COLO668 (cell line): Measurements from ENCODE around the gene PKP3.
"Not testable (repeated sequence)": the region's sequence is repeated elsewhere in the genome, so short reads cannot be mapped to it uniquely, and the experiment has no call there.

ENCODE experiments used
- DNase-seq: peaks from one replicate; lab custom pipeline; 2025; ENCODE audit not compliant: unreplicated experiment; lab: John Stamatoyannopoulos, UW

The PKP3 gene

DNA sequence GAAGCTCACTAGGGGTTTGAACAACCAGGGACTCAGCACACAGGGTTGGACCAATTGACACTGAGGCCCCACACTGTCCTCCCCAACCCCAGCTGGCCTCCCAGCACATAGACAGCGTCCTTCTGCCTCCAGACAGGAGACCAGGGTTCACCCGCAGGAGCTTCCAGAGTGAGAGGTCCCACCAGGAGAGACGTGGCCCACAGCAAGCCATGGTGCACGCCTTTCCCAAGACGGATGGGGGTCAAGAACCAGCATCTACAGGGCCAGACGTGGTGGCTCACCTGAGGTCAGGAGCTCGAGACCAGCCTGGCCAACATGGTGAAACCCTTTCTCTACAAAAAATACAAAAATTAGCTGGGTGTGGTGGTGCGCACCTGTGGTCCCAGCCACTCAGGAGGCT is 32.8 kb downstream of the PKP3 start:
- DNase-seq, result no peak

DNA sequence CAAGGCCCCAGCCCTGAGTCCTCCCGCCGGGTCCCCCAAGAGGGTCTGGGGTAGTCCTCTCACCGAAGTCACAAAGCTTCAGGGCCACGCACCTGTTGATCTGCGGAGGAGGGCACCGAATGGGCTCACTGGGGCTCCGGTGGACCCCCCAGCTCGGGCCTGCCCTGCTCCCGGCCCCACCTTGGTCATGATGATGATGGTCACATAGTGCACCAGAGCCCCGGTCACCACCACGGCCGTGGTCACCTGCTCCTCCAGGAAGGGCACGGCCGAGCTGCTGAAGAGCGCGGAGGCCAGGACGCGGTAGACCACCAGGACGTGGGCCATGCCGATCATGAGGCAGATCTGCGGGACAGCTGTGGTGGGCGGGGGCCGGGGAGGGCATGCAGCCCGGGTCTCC is 34.3 kb downstream of the PKP3 start:
- DNase-seq, result no peak

DNA sequence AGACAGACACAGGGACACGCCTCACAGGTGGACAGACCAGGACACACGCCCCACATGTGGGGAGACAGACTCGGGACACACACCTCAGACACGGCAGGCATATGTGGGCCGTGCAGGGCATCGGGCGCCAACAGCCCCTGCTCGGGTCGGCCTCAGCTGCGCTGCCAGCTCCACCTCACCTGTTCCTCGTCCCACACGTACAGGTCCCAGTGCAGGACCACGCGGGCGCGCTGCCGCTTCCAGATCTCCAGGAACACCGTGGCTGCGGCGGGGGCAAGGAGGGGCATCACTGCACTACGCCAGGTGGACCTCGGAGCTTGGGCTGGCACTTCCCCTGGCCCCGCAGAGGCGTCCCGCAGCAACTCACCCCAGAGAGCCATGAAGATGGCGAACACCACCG is 35.4 kb downstream of the PKP3 start:
- no peak for DNase-seq

DNA sequence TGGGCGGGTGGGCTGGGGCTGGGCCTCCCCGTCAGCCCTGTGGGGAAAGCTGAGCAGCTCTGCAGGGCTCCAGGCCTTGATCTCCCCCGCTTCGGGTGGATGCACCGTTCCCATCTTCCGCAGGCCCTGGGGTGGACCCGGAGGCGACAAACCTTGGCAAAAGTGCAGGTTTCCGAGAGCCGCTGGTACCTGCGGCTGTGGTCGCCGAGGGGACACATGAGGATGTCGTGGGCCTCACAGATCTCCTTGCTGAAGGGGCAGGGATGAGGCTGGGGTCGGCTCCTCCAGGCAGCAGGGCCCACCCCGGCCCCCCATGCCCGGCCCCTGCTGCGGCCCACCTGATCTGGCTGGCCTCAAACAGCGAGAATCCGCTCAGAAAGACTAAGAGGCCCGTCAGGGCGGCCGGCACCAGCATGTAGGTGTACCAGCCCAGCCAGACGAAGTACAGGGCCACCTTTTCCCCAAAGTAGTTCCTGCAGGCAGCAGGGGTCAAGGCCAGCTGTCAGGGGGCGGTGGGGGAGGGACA is 36.0 kb downstream of the PKP3 start:
- DNase-seq, result no peak

DNA sequence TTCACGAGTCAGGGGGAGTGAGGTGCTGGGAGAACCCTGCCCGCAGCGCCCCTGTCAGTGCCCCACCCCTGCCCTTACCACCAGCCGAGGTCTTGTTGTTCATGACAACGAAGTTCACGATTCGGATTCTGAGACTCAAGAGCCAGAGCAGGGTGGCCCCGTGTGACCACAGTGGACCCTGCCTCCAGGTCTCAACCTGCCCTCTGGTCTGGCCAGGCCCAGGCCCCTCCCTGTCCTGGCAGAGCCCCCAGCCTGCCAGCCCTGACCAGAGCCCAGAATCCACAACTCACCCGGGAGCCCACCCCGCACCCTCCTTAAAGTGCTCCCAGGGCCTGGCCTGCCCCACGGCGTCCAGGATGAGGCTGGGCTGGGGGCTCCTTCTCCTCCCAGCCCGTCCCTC is 37.9 kb downstream of the PKP3 start:
- DNase-seq, result no peak

DNA sequence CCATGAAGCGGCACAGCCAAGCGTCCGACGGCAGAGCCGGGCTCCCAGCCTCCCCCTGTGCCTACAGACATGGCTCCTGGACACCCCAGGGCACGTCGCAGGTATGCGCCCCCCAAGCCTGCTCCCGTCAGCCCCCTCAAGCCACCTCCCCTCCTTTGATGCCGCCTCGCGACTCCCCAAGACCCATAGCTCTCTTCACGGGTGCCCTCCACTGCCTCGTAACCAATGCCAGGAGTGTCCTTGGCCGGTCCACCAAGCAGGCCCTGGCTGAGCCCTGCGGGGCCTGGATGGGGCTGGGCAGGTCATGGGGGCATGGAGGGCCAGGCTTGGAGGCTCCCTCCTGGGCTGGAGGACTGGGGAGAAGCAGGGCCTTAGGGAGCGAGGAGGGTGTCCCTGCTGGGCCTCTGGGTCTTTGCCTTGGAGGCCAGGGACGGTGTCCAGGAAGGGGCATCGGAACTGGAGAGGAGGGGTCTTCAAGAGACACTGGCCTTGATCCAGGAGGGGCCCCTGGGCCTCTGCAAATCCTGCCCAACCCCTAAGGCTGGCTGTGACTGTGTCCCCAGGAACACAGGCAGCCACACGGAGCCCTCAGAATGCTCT is 38.6 kb downstream of the PKP3 start:
- DNase-seq, result no peak

DNA sequence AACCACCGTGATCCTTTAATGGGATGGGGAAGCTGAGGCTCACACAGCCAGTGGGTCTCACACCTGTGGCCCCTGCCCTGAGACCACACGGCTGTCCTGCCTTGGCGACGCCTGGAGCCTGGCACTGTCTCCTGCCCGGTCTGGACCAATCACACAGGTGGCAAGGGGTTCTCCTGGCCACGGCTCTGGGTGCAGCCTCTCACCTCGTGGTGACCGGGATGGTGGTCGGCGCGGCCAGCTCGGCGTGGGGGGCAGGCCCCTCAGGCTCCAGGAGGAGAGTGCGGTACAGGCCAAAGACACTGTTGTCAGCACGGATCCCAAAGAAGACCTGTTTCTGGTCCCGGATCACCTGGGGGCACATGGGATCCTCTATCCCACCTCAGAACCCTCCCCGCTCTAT is 39.1 kb downstream of the PKP3 start:
- no peak for DNase-seq

DNA sequence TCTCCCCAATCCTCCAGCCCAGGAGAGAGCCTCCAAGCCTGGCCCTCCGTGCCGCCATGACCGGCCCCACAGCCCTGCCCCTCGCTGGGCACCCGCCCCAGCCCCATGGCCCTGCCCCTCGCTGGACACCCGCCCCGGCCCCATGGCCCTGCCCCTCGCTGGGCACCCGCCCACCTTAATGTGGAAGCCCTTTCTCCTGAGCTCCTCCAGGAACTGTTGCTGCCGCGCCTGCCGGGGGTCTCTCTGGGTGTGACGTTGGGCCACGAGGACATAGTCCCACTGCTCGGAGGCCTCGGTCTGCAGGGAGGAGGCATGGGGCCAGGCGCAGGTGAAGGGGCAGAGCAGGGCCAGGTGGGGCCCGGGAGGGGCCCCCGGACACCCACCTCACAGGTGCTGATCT is 39.6 kb downstream of the PKP3 start:
- DNase-seq, result no peak

DNA sequence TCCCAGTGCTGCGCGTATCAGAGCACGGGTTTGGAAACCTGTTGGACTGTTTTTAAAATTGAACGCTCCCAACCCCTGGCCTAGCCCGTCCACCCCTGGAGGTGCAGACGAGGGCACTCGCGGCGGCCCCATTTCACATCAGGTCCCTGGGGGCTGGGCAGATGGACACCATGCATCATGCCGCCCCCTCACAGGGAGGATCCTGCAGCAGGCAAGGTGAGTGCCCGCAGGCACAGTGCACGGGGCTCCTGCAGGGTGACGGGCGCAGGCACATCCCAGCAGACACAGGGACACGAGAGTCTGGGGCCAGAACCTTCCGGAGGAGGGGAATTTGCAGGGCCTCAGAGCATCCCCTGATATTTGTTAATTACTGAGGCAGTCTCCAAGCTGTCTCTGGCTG is 40.5 kb downstream of the PKP3 start:
- no peak for DNase-seq

DNA sequence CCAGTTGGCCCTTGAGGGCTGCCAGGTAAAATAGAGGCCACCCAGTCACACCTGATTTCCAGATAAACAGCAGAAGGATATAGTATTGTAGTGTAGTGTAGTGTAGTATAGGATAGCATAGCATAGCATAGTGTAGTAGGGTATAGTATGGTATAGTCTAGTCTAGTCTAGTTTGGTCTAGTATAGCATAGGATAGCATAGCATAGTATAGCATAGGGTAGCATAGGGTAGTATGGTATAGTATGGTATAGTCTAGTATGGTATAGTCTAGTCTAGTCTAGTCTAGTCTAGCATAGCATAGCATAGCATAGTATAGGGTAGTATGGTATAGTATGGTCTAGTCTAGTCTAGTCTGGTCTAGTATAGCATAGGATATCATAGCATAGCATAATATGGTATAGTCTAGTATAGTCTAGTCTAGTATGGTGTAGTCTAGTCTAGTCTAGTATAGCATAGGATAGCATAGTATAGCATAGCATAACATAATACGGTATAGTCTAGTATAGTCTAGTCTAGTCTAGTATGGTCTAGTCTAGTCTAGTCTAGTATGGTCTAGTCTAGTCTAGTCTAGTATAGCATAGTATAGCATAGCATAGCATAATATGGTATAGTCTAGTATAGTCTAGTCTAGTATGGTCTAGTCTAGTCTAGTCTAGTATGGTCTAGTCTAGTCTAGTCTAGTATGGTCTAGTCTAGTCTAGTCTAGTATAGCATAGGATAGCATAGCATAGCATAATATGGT is 41.2 kb downstream of the PKP3 start:
- not testable (repeated sequence) for DNase-seq

DNA sequence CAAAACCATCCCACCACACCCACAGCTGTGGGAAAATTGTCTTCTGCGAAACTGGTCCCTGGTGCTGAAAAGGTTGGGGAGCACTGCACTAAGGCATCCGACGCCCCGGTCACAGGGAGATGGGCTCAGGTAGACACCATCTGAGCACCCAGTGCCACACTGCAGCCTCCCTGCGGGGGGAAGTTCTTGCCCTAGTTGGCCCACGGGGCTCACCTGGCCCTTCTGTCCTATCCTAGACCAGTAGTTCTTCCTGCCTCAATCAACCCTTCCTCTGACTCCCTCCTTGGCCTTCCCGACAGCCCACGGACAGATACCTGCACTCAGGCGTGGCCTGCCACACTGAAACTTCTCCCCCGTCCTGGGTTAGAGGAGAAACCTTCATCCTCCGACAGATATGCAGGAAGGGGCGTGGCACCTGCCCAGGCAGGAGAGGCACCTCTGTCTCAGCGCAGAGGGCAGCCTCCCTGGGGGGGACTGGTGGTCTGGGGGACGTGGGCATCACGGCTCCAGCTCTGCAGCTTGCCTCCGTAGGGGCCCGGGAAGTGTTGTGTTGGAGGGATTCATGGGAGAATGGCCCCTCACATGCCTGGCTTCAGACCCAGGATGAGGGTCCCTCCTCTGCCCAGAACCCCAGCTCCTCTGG is 43.3 kb downstream of the PKP3 start:
- no peak for DNase-seq

DNA sequence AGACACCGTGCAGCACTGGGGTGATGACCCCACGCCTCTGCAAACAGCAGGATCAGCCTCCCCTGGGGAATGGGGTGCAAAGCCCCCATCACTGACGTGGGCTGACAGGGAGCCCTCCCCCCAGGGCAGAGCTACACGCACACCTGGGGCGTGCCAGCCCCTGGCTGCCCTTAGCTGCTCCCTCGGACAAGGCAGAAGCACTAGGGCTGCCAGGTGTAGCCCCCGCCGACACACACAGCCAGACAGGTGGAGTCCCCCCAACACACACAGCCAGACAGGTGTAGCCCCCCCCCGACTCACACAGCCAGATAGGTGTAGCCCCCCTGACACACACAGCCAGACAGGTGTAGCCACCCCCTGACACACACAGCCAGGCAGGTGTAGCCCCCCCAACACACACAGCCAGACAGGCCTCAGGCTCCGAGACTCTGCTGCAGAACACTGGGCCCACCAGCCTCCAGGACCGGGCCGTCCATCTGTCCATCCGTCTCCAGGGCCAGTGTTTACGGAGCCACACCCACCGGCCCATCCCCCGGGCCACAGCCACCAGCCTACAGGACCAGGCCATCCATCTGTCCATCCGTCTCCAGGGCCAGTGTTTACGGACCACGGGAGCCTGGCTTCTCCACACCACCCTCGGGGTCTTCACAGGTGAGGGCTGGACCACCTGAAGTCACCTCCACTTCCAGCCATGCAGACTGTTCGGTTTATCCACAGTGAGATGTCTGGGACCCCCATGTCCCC is 44.3 kb downstream of the PKP3 start:
- DNase-seq, result no peak

DNA sequence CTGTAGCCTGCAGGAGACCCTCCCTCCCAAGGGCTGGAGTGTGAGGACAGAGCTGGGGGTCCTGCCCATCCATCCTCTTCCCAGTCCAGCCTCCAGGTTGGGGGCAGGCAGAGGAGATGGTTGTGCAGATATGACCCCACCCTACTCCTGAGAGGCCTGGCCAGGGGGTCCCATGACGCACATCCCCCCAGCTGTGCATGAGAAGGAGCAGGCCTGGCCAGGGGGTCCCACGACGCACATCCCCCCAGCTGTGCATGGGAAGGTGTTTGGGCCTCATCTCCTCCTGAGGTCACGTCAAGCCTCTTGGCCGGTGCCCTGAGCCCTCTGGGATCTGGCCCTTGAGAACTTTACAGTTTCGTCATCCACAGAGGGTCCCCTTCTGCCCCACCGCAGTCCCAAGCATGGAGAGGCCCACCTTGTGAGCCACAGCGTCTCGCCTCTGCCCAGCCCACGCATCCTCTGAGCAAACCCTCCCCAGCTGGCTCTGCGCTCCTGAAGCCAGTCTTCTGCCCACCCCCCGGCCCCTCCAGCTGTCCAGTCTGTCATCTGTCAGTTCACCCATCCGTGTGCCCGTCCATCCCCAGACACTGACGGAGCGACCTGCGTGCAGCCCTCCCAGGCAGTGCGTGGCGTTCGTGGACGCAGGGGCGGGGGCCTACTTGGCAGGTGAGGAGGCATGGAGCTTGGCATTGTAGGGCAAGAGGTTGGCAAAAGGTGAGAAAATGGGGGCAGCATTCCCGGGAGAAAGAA is 45.5 kb downstream of the PKP3 start:
- DNase-seq, result no peak

DNA sequence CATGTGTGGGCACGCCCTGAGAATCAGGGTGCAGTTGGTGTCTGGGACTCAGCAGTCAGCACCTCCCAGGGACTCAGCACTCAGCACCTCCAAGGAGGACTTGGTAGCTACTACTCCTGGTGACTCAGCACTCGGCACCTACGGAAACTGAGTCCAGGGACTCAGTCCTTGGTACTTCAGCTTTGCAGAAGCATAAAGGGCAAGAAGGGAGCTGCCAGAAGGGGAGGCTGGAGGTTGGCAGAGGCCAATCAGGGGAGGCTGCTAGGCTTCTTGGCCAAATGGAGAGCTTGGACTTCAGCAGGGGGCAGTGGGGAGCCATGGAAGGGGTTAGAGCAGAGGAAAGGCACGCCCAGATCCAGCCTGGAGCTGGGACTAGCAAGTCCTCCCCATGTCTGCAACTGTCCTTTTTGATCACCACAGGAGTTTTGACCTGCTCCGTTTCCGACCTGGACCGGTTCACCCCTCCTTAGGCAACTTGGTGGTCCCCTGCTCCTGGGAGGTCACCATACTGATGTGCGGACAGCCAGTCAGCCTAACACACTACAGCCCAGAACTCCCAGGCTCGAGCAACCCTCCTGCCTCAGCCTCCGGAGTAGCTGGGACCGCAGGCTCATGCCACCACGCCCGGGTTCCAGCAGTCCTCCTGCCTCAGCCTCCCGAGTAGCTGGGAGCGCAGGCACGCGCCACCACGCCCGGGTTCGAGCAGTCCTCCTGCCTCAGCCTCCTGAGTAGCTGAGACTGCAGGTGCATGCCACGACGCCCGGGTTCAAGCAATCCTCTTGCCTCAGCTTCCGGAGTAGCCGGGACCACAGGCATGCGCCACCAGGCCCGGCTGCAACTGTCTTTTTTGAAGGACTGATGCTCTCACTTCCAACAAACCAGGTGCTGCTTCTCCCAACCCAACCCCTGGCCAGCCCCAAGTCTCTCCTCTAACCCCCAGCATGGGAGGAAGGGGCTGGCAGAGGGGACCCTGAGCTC is 46.3 kb downstream of the PKP3 start:
- DNase-seq, result peak; percentile 20

DNA sequence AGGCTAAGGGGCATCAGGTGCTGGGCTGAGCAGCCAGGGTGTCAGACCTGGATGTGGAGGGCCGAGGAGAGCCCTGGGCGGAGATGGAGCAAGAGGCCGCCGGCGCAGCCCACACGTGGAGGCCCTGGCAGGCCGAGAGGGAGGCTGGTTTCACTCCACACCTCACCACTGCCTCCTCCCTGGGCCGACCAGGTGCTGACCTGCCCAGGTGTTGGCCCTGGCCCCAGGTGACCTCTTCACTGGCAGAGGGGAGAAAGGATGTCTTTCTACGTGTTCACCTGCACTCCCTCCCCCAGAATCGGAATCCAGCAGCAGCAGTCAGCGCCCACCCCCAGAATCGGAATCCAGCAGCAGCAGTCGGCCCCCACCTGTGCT is 47.0 kb downstream of the PKP3 start:
- peak; percentile 3 for DNase-seq

DNA sequence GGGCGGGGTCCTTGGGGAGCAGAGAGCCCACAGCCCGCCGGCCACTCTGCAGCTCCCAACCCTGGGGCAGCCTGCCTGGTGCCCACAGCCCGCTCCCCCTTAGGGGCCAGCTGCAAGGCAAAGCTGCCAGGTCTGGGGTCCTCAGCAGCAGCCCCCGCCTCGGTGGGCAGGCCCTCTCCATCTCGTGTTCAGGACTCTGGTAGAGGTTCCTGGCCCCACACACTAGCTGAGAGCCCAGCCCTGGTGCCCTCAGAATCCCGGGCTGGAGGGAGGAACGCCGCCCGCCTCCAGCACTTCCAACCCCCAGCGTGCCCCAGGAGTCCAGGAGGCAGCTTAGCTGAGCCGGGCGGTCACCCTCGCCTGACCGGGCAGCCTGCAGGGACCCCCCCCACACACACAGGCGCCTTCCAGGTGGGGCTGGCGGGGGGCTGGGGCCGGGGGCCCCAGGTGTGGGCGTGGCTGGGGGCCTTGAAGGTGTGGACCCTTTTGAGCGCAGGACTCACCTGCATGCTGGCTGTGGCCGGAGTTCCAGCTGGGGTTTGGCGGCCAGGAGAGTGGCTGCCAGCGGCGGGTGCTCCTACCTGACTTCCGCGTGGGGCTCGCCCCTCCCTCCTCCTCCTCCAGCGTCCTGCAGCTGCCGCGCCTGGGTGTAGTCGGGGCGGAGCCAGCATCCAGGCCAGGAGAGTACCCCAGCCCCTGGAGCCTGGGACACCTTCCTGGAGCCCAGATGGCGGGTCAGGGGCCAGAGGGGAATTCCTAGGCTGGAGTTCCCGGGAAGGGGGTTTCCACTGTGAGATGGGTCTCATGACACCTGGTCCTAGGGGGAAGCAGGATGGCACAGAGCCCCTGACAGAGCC is 47.6 kb downstream of the PKP3 start, which contains the start of gene ANO9:
TSS of gene ANO9 (minus strand) at position 594 of the 857 bp plus-strand sequence. CDS start at position 509, 85 bp downstream.
- peak; percentile 74 for DNase-seq

DNA sequence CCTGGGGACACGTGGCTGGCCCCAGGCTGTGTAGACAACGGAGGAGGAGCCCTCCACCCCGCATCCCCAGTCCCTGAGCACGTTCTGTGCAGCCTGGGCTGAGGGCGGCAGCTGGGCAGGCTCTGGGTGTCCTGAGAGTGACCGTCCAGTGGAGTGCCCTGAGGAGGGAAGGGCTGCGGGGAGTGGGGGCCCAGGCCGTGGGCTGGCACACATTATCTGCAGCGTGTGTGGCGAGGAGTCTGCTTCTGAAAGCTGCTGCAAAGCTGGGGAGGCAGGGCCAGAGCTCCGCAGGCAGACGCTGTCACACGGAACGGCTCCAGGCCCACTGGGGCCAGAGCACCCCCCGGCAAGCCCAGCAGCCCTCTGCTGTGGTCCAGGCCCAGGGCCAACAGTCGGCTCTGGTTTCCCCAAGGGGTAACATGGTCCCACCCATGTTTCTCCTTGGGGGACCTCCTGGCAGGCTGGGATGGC is 48.6 kb downstream of the PKP3 start:
- DNase-seq, result no peak

DNA sequence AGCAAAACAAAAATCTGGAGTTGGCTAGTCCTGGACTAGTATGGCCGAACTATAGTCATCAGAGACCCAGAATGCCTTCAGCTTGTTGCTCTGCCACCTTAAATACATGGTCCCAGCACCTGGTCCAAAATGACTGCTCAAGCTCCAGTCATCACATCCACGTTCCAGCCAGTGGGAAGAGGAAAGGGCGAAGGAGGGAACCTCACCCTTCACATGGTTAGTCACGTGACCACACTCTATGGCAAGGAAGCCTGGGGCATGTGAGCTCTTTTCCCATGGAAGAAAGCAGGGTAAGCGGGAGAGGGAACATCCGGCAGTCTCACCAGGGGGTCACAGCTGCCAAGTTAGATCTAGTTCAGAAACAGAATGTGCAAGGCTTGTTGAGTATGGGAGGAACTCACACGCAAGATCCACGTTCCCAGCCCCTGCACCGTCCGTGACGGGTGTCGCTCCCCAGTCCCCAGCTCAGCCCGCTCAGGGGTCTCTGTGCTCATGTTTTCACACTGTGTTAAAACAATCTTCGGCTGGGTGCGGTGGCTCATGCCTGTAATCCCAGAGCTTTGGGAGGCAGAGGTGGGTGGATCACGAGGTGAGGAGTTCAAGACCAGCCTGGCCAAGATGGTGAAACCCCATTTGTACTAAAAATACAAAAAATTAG is 49.7 kb downstream of the PKP3 start:
- peak; percentile 56 for DNase-seq
